Vagina (tissue), 2 donors: ENCODE measurements around the gene AHSP.

Experiments used
- POLR2A ChIP-seq, 2 donors: fragments of 450-650 bp; IDR thresholded peaks; one replicate each; pipeline ENCODE4 v1.6.1; 2017; ENCODE audit warnings: antibody characterized with exemption in 2 of 2, mild to moderate bottlenecking in 2 of 2, moderate library complexity in 2 of 2
- TF ChIP-seq, protein P1 (sequence below), 3 experiments: fragments of 450-650 bp in 2 of 3; fragments of 200-600 bp in 1 of 3; sonication (generic) in 1 of 3; IDR thresholded peaks; one replicate each; pipeline ENCODE4 v1.5.1; 2017 to 2019; ENCODE audit warnings: antibody characterized with exemption in 3 of 3, mild to moderate bottlenecking in 2 of 3, moderate library complexity in 2 of 3

DNA sequence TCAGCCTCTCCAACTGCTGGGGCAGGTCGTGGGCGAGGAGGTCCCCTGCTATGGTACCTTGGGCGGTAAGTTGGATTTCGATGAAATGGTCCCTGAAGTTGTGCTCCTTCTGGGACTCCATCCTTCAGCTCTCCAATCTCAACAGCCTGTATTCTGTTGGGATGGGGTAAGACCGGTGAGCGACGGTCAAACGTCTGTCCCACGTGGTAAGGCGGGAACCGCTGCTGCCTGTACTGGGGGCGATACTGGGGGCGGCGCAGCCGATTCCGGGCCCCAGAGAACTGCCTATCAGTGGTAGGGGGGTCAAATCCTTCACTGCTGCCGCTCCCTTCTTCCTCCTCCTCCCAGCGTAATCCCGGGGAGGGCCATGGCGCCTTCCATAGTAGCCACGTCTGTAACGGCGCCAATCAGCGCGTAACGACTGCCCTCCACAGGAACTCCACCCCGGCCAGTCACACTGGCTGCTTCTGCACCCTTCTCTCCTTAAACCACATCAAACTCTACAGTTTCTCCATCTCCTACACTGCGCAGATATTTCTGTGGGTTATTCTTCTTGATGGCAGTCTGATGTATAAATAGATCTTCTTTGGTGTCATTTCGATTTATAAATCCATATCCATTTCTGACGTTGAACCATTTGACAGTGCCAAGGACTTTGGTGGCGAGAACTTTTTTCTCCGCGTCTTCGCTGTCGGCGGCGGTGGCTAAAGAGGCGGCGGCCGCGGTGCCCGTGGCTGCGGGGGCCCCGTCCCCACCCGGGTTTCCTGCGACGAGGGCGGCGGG, 41.1 kb downstream of the AHSP start:
- TF ChIP-seq, protein P1, sequence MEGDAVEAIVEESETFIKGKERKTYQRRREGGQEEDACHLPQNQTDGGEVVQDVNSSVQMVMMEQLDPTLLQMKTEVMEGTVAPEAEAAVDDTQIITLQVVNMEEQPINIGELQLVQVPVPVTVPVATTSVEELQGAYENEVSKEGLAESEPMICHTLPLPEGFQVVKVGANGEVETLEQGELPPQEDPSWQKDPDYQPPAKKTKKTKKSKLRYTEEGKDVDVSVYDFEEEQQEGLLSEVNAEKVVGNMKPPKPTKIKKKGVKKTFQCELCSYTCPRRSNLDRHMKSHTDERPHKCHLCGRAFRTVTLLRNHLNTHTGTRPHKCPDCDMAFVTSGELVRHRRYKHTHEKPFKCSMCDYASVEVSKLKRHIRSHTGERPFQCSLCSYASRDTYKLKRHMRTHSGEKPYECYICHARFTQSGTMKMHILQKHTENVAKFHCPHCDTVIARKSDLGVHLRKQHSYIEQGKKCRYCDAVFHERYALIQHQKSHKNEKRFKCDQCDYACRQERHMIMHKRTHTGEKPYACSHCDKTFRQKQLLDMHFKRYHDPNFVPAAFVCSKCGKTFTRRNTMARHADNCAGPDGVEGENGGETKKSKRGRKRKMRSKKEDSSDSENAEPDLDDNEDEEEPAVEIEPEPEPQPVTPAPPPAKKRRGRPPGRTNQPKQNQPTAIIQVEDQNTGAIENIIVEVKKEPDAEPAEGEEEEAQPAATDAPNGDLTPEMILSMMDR (IDR thresholded peaks at IDR 0.05): no peak
- TF ChIP-seq POLR2A (IDR thresholded peaks at IDR 0.05): no peak
